ENCODE measurements around the gene LYZL6.

Gene LYZL6

DNA sequence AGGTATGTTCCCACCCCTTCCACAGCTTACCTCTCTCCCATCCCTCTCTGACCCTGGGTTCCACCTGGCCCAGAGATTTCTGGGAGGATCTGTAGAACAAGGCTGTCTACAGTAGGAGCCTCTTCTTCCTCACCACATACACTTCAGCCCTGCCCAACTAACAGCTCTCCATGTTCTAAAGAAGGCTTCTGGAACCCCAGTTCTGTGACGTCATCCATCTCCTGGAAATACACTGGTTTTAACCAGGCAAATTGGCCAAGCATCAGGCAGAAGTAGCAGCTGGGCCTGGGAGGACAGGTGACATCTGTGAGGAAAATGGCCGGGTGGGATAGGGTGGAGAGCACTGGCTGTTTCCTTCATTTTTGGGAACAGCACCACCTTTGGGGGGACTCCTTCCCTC, at the start of gene LYZL6:
LYZL6 (minus strand) TSS at position 177 of the 400 bp plus-strand sequence. CDS start 4,357 bp downstream, outside the sequence.
- no peak for DNase-seq

- DNase-seq = no peak
These were observed 47.6 kb upstream of the LYZL6 start for GRCh38 chr17:35991075-35991474.

DNA sequence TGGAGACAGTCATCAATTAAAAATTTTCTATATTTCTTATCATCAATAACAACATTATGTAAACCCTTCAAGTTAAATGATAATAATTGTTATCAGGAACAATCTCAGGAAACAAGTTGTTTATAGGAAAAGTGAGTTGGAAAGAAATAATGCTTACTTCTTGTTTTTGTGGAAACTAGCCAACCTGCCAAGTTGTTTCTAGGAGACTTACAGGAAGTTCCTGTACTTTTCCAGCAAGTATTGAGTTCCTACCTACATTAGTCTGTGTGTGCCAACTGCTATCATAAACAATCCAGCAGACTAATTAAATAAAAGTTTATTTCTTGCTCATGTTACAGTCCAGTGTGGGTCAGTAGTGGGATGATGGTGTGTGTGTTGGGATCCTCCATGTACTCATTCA, 44.7 kb upstream of the LYZL6 start:
- no peak for DNase-seq

GRCh38 chr17:35986643-35987042, 43.1 kb upstream of the LYZL6 start, which contains the start of gene CCL14:
Gene CCL14 (minus strand): TSS chr17:35986729. CDS start chr17:35986649, 80 bp downstream.
- DNase-seq = no peak

- no peak for DNase-seq
These were observed 40.6 kb upstream of the LYZL6 start for GRCh38 chr17:35984140-35984539.

DNA sequence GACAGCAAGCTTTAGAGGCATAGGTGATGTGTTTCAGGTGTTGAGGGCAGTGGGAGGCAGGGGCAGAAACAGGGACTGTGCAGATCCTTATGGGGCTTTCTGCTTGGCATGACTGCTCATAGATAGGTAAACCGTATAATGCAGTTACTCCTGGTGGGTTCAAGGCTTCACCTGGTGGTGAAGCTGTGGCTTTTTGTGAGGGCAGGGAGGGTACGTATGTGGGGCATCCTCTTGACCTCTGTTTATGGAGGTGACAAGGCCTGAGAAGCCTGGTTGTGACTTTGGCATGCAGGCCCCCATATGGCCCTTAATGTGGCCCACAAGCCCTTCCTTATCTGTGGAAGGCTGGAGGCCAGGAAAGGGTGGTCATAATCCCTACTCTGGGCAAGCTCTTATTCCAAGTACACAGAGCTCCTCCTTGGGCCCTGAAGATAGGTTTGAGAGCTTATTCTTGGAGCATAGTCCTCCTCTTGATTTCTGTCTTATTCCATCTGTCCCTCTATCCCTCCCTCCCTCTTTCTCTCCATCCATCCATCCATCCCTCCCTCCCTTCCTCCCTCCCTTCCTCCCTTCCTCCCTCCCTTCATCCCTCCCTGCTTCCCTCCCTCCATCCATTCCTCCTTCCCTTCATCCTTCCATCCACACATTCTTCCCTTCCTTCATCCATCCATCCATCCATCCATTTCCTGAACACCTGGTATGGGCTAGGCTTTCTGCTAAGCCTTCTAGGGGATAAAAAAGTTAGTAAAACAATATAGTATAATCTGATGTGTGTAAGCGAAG, 39.1 kb upstream of the LYZL6 start:
- DNase-seq = no peak

DNA sequence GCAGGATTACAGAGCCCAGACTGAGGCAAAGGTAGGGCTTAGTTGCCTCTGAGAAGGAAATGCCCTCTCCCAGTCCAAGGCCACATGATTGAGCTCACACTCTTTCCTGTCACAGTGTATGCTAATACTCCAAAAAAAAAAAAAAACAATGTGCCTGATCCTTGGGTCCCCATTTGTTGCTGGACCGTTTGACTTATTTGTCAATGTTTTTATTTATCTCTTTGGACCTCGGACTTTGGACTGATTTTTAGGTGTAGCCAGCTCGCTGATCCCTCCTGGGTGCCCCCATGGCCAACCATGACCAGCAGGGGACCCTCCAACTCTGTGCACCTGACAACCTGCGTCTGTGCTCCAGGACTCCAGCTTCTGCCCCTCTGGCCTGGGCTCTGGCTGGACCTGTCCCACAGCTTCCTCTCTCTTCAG, 38.4 kb upstream of the LYZL6 start:
- DNase-seq = no peak

- no peak for DNase-seq
These were observed 37.7 kb upstream of the LYZL6 start, which contains the start of gene CCL16 for GRCh38 chr17:35981246-35981645. Gene CCL16 (minus strand): TSS chr17:35981497. CDS start chr17:35981420, 77 bp downstream.

GRCh38 chr17:35978346-35978745, 34.8 kb upstream of the LYZL6 start:
- DNase-seq = no peak

DNA sequence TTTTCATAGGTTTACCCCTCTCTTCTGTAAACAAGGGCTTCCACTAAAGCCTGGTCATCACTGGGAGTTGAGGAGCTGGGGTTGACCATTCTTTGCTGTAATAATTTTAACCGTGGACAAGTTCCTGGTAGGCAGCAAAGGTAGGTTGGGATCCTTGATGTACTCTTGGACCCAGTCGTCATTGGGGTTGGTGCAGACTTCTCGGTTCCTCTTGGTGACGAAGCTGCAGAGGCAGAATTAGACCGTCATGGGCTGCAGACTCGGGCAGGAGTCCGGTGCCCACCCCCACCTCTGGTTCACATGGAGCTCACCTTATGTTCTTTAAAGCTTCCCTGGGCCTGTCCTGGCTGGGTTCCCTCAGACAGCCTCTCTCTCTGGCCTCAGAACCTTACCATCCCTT, 34.0 kb upstream of the LYZL6 start:
- no peak for DNase-seq

DNA sequence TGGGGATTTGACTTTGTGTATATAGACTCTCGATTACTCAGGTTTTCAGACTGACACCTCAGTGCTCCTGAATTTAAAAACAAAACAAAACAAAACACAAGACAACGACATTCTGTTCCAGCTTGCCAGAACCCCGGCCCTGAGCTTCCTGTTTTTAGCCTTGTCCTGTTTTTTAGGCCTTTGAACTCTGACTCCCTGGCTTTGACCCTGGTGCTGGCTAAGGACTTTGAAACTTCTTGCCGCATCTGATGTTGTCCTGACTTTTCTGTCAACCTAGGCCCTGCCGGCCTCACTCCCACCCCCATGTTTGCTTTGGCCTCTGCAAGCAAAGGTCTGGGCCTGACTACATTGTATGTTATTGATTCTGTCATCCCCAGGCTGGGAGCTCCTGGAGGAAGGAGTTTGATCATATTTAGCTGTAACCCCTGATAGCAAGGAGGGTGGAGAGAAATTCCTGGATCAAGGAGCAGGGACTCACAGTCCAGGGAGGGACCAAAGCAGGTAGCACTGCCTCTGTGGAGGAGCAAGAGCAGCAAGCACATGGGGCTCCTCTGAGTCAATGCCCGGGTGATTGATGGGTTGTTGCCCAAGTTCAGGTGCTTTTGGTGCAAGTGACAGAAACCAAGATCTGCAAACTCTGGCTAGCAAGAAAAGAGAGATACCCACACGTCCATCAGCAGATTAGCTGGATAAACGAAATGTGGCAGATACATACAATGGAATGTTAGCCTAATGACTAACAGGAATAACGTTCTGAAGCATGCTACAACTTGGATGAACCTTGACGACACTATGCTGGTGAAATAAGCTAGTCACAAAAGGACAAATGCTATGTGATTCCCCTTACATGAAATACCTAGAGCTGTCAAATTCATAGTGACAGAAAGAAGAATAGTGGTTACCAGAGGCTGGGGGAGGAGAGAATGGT, 30.1 kb upstream of the LYZL6 start:
- DNase-seq = no peak

DNA sequence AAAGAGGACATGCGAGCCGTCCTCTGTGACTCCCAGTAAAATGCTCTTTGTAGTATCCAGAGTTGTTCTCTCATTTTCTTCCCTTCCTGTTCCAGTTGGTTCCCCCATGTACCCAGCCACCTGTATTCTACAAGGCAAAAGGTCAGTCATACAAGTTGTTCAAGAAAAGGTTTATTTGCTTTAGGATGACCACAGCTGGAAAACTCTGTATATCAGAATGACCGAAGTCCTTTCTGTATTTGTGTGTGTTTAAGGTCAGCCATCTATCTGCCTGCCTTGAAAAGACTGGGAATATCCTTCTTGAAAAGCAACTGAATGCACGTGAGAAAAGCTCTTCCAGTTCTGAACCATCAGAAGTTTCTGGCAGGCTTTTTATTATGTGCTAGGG, 29.4 kb upstream of the LYZL6 start:
- no peak for DNase-seq

- no peak for DNase-seq
These were observed 29.0 kb upstream of the LYZL6 start for GRCh38 chr17:35972535-35972934.

DNA sequence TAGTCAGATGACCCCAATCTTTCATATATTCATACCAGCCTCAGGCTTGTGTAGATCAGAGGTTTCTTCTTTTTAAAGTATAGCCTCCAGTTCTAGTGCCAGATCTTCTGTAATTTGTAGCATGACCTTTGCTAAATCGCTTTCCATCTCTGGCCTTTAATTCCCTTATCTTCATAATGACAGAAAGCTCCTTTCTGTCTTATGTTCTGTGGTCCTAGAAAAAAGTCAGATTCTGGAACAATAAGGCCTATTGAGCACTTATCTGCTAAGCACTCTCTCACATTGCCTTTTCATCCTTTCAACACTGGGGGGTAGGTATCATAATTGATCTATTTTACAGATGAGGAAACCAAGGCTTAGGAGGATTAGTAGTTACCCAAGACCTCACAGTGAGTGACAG, 28.6 kb upstream of the LYZL6 start:
- DNase-seq = no peak

GRCh38 chr17:35969558-35970380, 26.3 kb upstream of the LYZL6 start:
- DNase-seq = peak; percentile 27

DNA sequence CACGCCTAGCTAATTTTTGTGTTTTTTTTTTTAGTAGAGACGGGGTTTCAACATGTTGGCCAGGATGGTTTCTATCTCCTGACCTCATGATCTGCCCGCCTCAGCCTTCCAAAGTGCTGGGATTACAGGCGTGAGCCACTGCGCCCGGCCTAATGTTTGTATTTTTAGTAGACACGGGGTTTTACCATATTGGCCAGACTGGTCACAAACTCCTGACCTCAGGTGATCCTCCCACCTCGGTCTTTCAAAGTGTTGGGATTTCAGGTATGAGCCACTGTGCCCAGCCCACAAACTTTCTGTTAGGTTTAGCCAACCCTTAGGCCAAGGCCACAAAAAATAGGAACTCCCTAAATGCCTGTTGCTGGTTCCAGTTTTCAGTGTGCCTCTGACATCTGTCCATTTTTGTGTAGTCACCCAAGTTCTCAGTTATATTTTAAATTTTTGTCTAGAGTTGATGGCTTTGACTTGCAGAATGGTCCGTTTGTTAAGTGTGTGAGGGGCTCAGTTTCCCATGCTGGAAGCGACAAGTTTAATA, 25.1 kb upstream of the LYZL6 start:
- DNase-seq = no peak

DNA sequence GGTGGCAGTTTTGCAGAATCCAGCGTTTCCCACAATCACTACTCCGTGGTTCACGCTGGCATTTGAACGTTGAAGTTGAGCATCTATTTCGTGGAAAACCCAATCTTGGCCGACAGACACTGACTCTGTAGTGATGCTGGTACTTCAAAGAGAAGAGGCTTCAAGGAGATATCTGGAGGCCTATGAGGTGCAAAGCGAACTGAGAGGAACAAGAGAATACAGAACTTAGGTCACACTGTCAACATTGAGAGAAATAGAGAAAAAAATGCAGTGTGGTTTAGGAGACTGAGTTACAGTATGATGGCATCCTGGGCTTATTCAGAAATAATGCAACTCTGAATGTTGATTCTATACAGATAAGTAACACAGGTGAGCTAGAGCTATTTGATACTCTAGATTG, 21.8 kb upstream of the LYZL6 start:
- no peak for DNase-seq

DNA sequence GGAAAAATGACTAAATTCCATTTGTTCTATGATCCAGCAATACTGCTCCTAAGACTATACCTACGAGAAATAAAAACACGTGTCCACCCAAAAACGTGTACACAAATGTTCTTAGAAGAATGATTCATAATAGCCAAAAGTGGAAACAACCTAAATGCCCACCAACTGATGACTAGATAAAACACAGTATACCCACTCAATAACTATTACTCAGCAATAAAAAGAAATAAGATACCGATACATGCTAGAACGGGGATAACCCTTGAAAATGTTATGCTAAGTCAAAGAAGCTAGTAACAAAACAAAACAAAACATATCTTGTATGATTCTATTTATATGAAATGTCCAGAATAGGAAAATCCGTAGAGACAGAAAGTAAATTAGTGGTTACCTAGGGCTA, 20.1 kb upstream of the LYZL6 start:
- no peak for DNase-seq

DNA sequence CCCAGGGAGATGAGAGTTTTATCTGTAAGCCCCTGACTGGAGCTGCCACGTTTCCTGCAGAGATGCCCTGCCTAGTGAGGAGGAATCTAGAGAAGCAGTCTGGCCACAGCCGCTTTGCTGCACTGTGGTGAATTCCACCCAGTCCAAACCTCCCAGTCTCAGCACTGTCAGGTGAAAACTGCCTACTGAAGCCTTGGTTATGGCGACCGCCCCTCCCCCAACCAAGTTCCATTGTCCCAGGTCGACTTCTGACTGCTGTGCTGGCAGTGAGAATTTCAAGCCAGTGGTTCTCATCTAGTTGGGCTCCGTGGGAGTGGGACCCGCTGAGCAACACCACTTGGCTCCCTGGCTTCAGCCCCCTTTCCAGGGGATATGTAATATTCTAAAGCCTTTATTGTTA, 10.2 kb upstream of the LYZL6 start:
- DNase-seq = no peak

GRCh38 chr17:35949401-35949800, 5.9 kb upstream of the LYZL6 start:
- no peak for DNase-seq

DNA sequence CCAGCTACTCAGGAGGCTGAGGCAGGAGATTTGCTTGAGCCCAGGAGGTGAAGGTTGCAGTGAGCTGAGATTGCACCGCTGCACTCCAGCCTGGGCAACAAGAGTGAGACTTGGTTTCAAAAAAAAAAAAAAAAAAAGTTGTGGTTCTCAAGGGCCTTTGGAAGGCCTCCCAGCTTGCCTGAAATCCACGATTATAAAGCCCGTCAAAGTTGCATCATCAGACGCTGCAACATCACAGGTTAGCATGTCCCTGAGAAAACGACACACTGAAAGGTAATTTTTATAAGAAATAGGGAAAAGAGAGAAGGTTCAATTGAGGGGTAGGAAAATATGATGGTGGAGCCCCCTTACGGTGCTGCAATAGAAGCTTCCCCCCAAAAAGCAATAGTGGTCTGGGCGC, 4.6 kb upstream of the LYZL6 start:
- DNase-seq = no peak

- DNase-seq = peak; percentile 56
These were observed 3.7 kb upstream of the LYZL6 start for GRCh38 chr17:35947156-35947585.

DNA sequence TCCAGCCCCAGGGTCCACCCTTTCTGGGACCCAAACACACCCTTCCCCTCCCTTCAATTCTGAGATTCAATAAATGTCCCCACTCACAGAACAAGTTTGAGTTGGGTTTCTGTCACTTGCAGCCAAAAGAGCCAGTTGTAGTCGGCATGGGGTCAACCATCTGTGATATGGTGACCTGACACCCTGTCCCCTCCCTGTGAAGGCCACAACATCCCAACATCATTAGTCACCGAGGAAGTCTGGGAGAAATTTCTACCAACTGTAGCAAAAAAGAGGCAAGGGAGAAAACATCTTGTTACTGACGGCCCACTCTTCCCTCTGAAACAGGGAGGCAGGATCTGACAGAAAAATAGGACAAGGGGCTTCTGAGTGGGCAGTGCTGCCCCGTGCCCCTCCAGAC, 638 bp upstream of the LYZL6 start:
- DNase-seq = no peak

Data from DMS79 (cell line).